Suprapubic skin (tissue), 4 donors: Measurements from ENCODE around the gene LCT.

Experiments used
- CTCF ChIP-seq, 2 donors: fragments of 200-600 bp in 1 of 2; fragments of 450-650 bp in 1 of 2; sonication (generic) in 1 of 2; IDR thresholded peaks; one replicate each; pipeline ENCODE4 v1.5.1; 2016 to 2019; ENCODE audit warnings: antibody characterized with exemption in 2 of 2, mild to moderate bottlenecking in 1 of 2, moderate library complexity in 1 of 2
- POLR2A ChIP-seq, 2 donors: fragments of 450-650 bp; IDR thresholded peaks; one replicate each; pipeline ENCODE4 v1.6.1; 2017; ENCODE audit warnings: antibody characterized with exemption in 2 of 2, mild to moderate bottlenecking in 2 of 2, moderate library complexity in 2 of 2
- POLR2AphosphoS5 ChIP-seq, 3 donors: sonication (generic); formaldehyde crosslinking; IDR thresholded peaks; one replicate each; pipeline ENCODE4 v1.6.1; 2017; ENCODE audit warnings: antibody characterized with exemption in 3 of 3

- TF ChIP-seq POLR2A (IDR thresholded peaks at IDR 0.05) (no peak), CTCF (IDR thresholded peaks at IDR 0.05) (no peak), POLR2AphosphoS5 (IDR thresholded peaks at IDR 0.05) (no peak)
These were observed 93.1 kb downstream of the LCT start for GRCh38 chr2:135743860-135744259.
